ENCODE measurements around the gene HOXA6. TPM values are rescaled to one million over a fixed set of nuclear protein-coding genes. Genes with fewer than 3 reads are reported as not detected.

HOXA6 gene
- total and polyA plus RNA-seq, 10 of the 15 experiments (the other 5 are each of a cell fraction or from before 2014, with no cell fraction given) = 0.08 TPM; not detected in 9

- no peak for TF ChIP-seq NFYB (IDR thresholded peaks at IDR 0.05; ENCODE audit: insufficient read depth, low read depth, low read length)
- TF ChIP-seq MLLT1 (IDR thresholded peaks at IDR 0.05) = no peak
- TF ChIP-seq USF1 (IDR thresholded peaks at IDR 0.05; ENCODE audit: borderline replicate concordance, extremely low read length, insufficient read depth, low read depth, low read length) = no peak
Measured at GRCh38 chr7:27116962-27117886, 30.4 kb downstream of the HOXA6 start (continued).

GRCh38 chr7:27116031-27116961 is 31.3 kb downstream of the HOXA6 start:
- H3K9me3 ChIP-seq (replicated peaks; ENCODE audit: control insufficient read depth, insufficient read depth, low read length) = no peaks in the 10 kb centered on the region
- intact Hi-C loops (cut with micrococcal nuclease; ENCODE audit: unreplicated experiment) (no loop called here), in situ Hi-C loops (cut with MboI) (no loop called here)
- no peak overlapping the region for H2AFZ ChIP-seq (ENCODE audit: control insufficient read depth, low read depth, low read length)
- SMC1A ChIA-PET (ENCODE audit: uncharacterized antibody, unreplicated experiment) = interaction anchor here (0.6 kb wide), 1 partner anchor 171 kb away, joined by 3 read pairs; no protein-coding TSS in a partner anchor
- H3K4me1 ChIP-seq (ENCODE audit: control insufficient read depth, insufficient read depth, low read length) = no peaks in the 10 kb centered on the region
- BruUV-seq (replicated peaks) = no TSS peak
- H3K36me3 ChIP-seq (ENCODE audit: control insufficient read depth in 2 of 2, insufficient read depth in 2 of 2, low read length in 1 of 2) = no peaks in the 10 kb centered on the region
- H3K9ac ChIP-seq (ENCODE audit: control insufficient read depth, insufficient read depth, low read length) = no peak overlapping the region
- RAD21 ChIA-PET (ENCODE audit: unreplicated experiment) = no interaction called here
- no peaks in the 10 kb centered on the region for H3K27me3 ChIP-seq (replicated peaks in 1 of 2; ENCODE audit: control insufficient read depth in 2 of 2, insufficient read depth in 2 of 2, low read length in 1 of 2)
- ATAC-seq (no peak), FAIRE-seq (no peak), DNase-seq (ENCODE audit: low read depth, low spot score) (no peak)
- H3K27ac ChIP-seq (ENCODE audit: control insufficient read depth, insufficient read depth) = no peak overlapping the region
- 40% methylated on average over 20 of the region's 20 CpGs for WGBS (ENCODE audit: insufficient coverage, insufficient replicate concordance, low lambda C conversion rate, missing lambda C conversion rate)
- TF ChIP-seq ZNF24 (IDR thresholded peaks at IDR 0.05) (no peak), MEF2A (IDR thresholded peaks at IDR 0.05; ENCODE audit: insufficient read depth, low read depth, low read length) (no peak), YBX1 (IDR thresholded peaks at IDR 0.05) (no peak), PAX5 (IDR thresholded peaks at IDR 0.05; ENCODE audit: borderline replicate concordance, low read depth, low read length) (no peak), ELK1 (IDR thresholded peaks at IDR 0.05; ENCODE audit: low read depth, low read length) (no peak)
- H3K79me2 ChIP-seq (ENCODE audit: control insufficient read depth, insufficient read depth, low read length) = no peaks in the 10 kb centered on the region
- H3K4me2 ChIP-seq (ENCODE audit: control insufficient read depth, insufficient read depth) = no peak overlapping the region
- POLR2A ChIA-PET = no interaction called here
- no peaks in the 10 kb centered on the region; the same call in 1 of the 2 replicates for H4K20me1 ChIP-seq (ENCODE audit: control insufficient read depth, insufficient read depth)
- CTCF ChIA-PET = no interaction called here
- no peak overlapping the region for H3K4me3 ChIP-seq

Data from GM12878 (cell line).